SK-N-MC (cell line): Measurements from ENCODE around the gene ERCC4.

Experiments used
- DNase-seq: peaks from one replicate; pipeline ENCODE4 v3.0.0-alpha.2; 2011; ENCODE audit warnings: low read depth, low spot score
- H3K27ac ChIP-seq: fragments of 200-600 bp; sonication (generic); 2 replicates; pipeline ENCODE4 v1.5.1; 2016; ENCODE audit warnings: mixed run types
- H3K36me3 ChIP-seq: fragments of 200-600 bp; sonication (generic); 2 replicates; pipeline ENCODE4 v1.6.1; 2017; ENCODE audit warnings: antibody characterized with exemption, low read length, mixed read lengths; ENCODE audit not compliant: insufficient read depth
- H3K4me3 ChIP-seq: fragments of 200-600 bp; sonication (generic); 2 replicates; pipeline ENCODE4 v1.5.1; 2016
- H3K9ac ChIP-seq: fragments of 200-600 bp; sonication (generic); 2 replicates; pipeline ENCODE4 v1.8.0; 2017; ENCODE audit warnings: mixed run types, mixed read lengths; ENCODE audit not compliant: insufficient read length
- H3K9me3 ChIP-seq: fragments of 200-600 bp; sonication (generic); 2 replicates; pipeline ENCODE4 v1.6.1; 2017; ENCODE audit warnings: low read depth, mild to moderate bottlenecking, antibody characterized with exemption, low read length, moderate library complexity, mixed read lengths
- EZH2 ChIP-seq: fragments of 200-600 bp; sonication (generic); IDR thresholded peaks from one replicate; pipeline ENCODE4 v1.6.1; 2017; ENCODE audit warnings: antibody characterized with exemption
- FOXP2 ChIP-seq: optimal IDR thresholded peaks from 2 replicates; pipeline ENCODE3; 2011; ENCODE audit warnings: mild to moderate bottlenecking, moderate library complexity; ENCODE audit not compliant: insufficient read depth; ENCODE audit errors: extremely low read length, control extremely low read depth
- POLR2AphosphoS5 ChIP-seq: IDR thresholded peaks from 2 replicates; pipeline ENCODE4 v1.6.1; 2012; ENCODE audit warnings: mild to moderate bottlenecking, low read depth, low read length, borderline replicate concordance

ERCC4 gene

DNA sequence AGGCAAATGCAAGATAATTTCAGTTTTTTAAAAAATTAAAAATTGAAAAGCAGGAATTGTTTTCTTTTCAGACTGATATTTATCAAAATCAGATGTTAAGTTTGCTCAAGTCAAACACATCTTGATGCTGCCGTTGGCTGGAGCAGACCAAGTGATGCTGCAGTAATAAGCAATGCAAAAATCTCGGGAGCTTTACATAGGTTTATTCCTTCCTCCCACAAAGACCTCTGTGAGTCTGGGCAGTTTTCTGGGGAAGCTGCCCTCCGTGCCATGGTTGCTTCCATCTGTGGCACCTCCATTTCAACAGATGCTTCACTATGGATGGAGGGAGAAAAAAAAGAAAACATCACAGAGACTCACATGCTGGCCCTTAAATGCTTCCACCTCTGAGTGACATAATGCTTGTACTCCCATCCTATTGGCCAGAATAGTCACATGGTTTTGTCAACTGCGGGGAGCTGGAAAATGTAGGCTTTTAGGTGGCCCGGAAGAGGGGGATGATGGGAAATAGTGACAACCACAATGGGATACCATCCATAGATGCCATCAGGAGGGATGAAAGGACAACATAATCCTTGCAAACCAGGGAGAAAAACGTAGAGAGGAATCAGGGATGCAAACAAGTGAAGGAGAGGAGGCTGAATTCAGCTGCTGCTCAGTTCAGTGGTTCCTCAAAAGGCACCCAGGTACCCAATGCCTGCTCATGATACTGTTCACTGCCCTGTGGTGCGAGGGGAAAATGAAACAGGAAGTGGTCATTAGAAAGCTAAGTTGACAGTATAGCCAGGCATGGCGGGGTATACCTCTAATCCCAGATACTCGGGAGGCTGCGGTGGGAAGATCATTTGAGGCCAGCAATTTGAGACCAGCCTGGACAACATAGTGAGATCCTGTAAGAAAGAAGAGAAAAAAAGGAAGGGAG, 13.5 kb upstream of the ERCC4 start:
- no peak for DNase-seq
- H3K9ac ChIP-seq = no peak overlapping the region
- H3K27ac ChIP-seq = no peak overlapping the region
- no peaks in the 10 kb centered on the region for H3K36me3 ChIP-seq
- no peak for TF ChIP-seq EZH2
- TF ChIP-seq POLR2AphosphoS5 = no peak
- no peak for TF ChIP-seq FOXP2
- no peaks in the 10 kb centered on the region for H3K9me3 ChIP-seq
- H3K4me3 ChIP-seq = no peak overlapping the region

- Histone ChIP-seq H3K4me3 (no peak overlapping the region), H3K9me3 (no peaks in the 10 kb centered on the region; the same call in 1 of the 2 replicates), H3K36me3 (no peaks in the 10 kb centered on the region), H3K9ac (no peak overlapping the region), H3K27ac (no peak overlapping the region)
- DNase-seq = no peak
- no peak for TF ChIP-seq FOXP2
- TF ChIP-seq POLR2AphosphoS5 = no peak
- TF ChIP-seq EZH2 = no peak
Observed at GRCh38 chr16:13907431-13907830, 12.5 kb upstream of the ERCC4 start.

DNA sequence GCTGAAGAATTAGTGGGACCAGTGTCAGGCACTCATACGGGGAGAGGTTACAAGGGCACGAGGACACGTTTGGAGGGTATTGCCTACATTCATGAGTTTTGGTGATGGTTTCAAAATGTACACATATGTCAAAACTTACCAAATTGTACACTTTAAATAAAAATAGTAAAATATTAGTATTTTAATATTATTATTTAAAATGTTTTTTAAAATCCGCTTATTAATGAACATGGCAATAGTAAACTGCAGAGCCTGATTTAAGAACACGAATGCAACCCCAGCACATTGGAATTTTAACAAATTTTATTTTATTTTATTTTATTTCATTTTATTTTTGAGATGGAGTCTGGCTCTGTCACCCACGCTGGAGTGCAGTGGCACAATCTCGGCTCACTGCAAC, 10.9 kb upstream of the ERCC4 start:
- H3K4me3 ChIP-seq = no peak overlapping the region
- H3K9me3 ChIP-seq = no peaks in the 10 kb centered on the region; the same call in 1 of the 2 replicates
- no peak for DNase-seq
- H3K9ac ChIP-seq = no peak overlapping the region
- H3K27ac ChIP-seq = no peak overlapping the region
- TF ChIP-seq EZH2 (no peak), POLR2AphosphoS5 (no peak), FOXP2 (no peak)
- H3K36me3 ChIP-seq = no peaks in the 10 kb centered on the region

GRCh38 chr16:13909872-13910303, 10.1 kb upstream of the ERCC4 start:
- Histone ChIP-seq H3K27ac (no peak overlapping the region), H3K36me3 (no peaks in the 10 kb centered on the region), H3K4me3 (no peak overlapping the region), H3K9ac (no peak overlapping the region), H3K9me3 (no peaks in the 10 kb centered on the region; the same call in 1 of the 2 replicates)
- TF ChIP-seq POLR2AphosphoS5 (no peak), EZH2 (no peak), FOXP2 (no peak)
- no peak for DNase-seq

DNA sequence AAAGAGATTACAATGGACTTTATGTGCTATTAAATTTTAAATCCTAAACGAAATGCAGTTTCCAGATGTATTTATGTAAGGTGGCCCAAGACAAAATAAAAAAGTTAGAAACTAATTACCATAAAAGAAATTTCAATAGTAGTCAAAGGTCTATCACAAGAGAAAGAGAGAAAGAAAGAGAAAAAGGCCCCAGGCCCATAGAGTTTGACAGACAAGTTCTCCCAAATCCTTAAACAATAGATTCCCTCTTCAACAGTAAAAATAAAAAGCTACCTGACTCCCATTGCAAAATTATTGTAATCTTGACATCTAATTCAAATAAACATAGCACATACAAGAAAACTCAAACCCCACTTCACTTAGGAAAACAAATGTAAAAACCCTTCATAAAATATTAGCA, 8.6 kb upstream of the ERCC4 start:
- TF ChIP-seq FOXP2 = no peak
- TF ChIP-seq EZH2 = no peak
- TF ChIP-seq POLR2AphosphoS5 = no peak
- no peak overlapping the region for H3K9ac ChIP-seq
- no peaks in the 10 kb centered on the region; the same call in 1 of the 2 replicates for H3K9me3 ChIP-seq
- no peak overlapping the region for H3K27ac ChIP-seq
- no peak overlapping the region for H3K4me3 ChIP-seq
- H3K36me3 ChIP-seq = no peaks in the 10 kb centered on the region
- DNase-seq = no peak

DNA sequence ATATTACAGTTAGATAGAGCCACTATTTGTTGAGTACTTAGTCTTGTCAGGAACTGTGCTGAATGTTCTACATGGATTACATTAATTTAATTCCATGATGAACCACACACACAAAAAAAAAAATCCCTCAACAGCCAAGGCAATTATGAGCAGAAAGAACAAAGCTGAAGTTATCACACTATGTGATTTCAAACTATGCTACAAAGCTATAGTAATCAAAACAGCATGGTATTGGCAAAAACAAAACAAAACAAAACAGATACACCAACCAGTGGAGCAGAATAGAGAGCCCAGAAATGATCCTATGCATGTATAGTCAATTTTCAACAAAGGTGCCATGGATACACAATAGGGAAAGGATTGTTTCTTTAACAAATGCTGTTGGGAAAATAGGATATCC, 8.1 kb upstream of the ERCC4 start:
- Histone ChIP-seq H3K9ac (no peak overlapping the region), H3K4me3 (no peak overlapping the region), H3K27ac (no peak overlapping the region), H3K9me3 (no peaks in the 10 kb centered on the region; the same call in 1 of the 2 replicates), H3K36me3 (no peaks in the 10 kb centered on the region)
- TF ChIP-seq FOXP2 (no peak), EZH2 (no peak), POLR2AphosphoS5 (no peak)
- no peak for DNase-seq

GRCh38 chr16:13912891-13913290, 7.1 kb upstream of the ERCC4 start:
- TF ChIP-seq FOXP2 = no peak
- TF ChIP-seq EZH2 = no peak
- no peak for TF ChIP-seq POLR2AphosphoS5
- no peak overlapping the region for H3K27ac ChIP-seq
- no peak for DNase-seq
- no peak overlapping the region for H3K9ac ChIP-seq
- no peaks in the 10 kb centered on the region for H3K36me3 ChIP-seq
- H3K9me3 ChIP-seq = no peaks in the 10 kb centered on the region; the same call in 1 of the 2 replicates
- no peak overlapping the region for H3K4me3 ChIP-seq

DNA sequence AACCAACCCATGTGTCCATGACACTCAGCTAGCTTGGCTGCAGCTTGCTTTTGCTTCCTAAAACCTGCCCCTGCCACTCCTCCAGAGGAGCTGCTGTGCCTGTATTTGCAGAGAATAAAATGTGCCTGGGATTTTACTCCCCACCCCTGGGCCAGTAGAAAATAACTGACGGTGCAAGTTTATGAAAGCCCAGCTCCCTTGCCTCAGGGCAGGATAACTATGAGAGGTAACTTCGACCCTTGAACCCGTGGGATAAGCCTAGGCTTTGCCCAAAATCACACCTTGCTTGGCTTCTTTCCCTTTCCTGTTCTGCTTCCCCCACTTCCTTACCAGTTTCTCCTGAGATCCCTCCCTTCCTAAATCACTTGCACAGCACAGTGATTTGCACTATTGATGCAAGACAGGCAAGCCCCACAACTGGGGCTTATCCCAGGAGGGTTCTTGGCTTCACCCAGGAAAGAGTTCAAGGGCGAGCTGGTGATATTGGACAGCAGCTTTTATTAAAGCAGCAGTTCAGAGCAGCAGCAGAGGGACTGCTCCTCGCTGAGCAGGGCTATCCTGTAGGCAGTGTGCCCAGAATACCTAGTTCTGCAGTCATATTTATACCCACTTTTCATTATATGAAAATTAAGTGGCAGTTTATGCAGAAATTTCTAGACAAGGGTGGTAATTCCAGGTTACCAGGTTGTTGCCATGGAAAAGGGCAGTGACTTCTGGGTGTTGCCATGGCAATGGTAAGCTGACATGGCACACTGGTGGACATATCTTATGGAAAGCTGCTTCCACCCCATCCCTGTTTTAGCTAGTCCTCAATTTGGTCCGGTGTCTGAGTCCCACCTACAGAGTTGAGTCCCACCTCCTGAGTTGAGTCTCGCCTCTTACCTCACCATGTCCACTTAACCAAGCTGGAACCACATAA, 6.3 kb upstream of the ERCC4 start:
- H3K36me3 ChIP-seq = no peaks in the 10 kb centered on the region
- no peak for TF ChIP-seq EZH2
- no peak for TF ChIP-seq FOXP2

More for the DNA sequence above, 6.3 kb upstream of the ERCC4 start:
- Histone ChIP-seq H3K4me3 (no peak overlapping the region), H3K27ac (0 out of 2 replicates have a peak overlapping the region, but pooled peaks have one; percentile 15), H3K9ac (no peak overlapping the region), H3K9me3 (no peaks in the 10 kb centered on the region; the same call in 1 of the 2 replicates)
- no peak for DNase-seq
